ENCODE results near the gene POMT1.

POMT1 gene

GRCh38 chr9:131557855-131558548 lies 55.3 kb downstream of the POMT1 start:
- DNase-seq = no peak

- peak; percentile 48 to 62 (median 58) for DNase-seq
Observed at GRCh38 chr9:131559421-131560000, 56.8 kb downstream of the POMT1 start.

- DNase-seq = no peak
Observed at GRCh38 chr9:131562032-131562959, 59.6 kb downstream of the POMT1 start.

- DNase-seq = no peak
Observed at GRCh38 chr9:131565369-131565768, 62.7 kb downstream of the POMT1 start.

GRCh38 chr9:131566158-131566557 lies 63.4 kb downstream of the POMT1 start:
- no peak for DNase-seq

- DNase-seq = no peak
Observed at GRCh38 chr9:131567910-131568309, 65.2 kb downstream of the POMT1 start.

Data from suppressor macrophage treated with lipopolysaccharide for 1 hour (primary cell).